Osteoblast (primary cell): ENCODE measurements around the gene EIF4A3. TPM values are rescaled to one million over a fixed set of nuclear protein-coding genes. Genes with fewer than 3 reads are reported as not detected.

Experiments used
- DNase-seq: peaks from one replicate; pipeline ENCODE4 v3.0.0; 2011; ENCODE audit warnings: low spot score, mixed read lengths; ENCODE audit not compliant: insufficient read length; ENCODE audit errors: missing footprints
- H2AFZ ChIP-seq: 2 replicates; pipeline ENCODE4 v1.6.0; 2011; ENCODE audit warnings: mild to moderate bottlenecking, low read length
- H3K27ac ChIP-seq: 2 replicates; pipeline ENCODE4 v1.5.1; 2011; ENCODE audit warnings: mild to moderate bottlenecking, low read depth, low read length, moderate library complexity
- H3K27me3 ChIP-seq: 2 replicates; pipeline ENCODE4 v1.6.0; 2012; ENCODE audit warnings: mild to moderate bottlenecking, control low read depth, inconsistent platforms, low read length, moderate library complexity; ENCODE audit not compliant: insufficient read depth
- H3K36me3 ChIP-seq: 2 replicates; pipeline ENCODE4 v1.5.1; 2011; ENCODE audit warnings: mild to moderate bottlenecking, low read length, control low read depth, moderate library complexity; ENCODE audit not compliant: insufficient read depth
- H3K4me1 ChIP-seq: 2 replicates; pipeline ENCODE4 v1.5.1; 2011; ENCODE audit warnings: mild to moderate bottlenecking, low read length, control low read depth, moderate library complexity; ENCODE audit not compliant: insufficient read depth
- H3K4me2 ChIP-seq: 2 replicates; pipeline ENCODE4 v1.6.0; 2011; ENCODE audit warnings: mild to moderate bottlenecking, low read length; ENCODE audit not compliant: insufficient read depth
- H3K4me3 ChIP-seq: fragments of 200-600 bp; sonication (generic); 3 replicates; pipeline ENCODE4 v1.5.1; 2012; ENCODE audit warnings: mild to moderate bottlenecking, low read length, inconsistent platforms; ENCODE audit not compliant: insufficient read depth
- H3K79me2 ChIP-seq: 2 replicates; pipeline ENCODE4 v1.6.0; 2012; ENCODE audit warnings: mild to moderate bottlenecking, low read length, control low read depth, inconsistent platforms; ENCODE audit not compliant: insufficient read depth
- H3K9me3 ChIP-seq: 2 replicates; pipeline ENCODE4 v1.5.1; 2011; ENCODE audit warnings: low read depth, low read length, control low read depth
- H4K20me1 ChIP-seq: 2 replicates; pipeline ENCODE4 v1.6.0; 2012; ENCODE audit warnings: mild to moderate bottlenecking, low read length, control low read depth; ENCODE audit not compliant: insufficient read depth
- total RNA-seq: library from RNA; depleted of rRNA; stranded (reverse); fragments of >200 nt; gene quantifications from 2 replicates; pipeline ENCODE4 v1.2.3, GENCODE V29; 2012
- TF ChIP-seq, protein P1 (sequence below): IDR thresholded peaks from 2 replicates; pipeline ENCODE4 v1.5.1; 2011; ENCODE audit warnings: mild to moderate bottlenecking, low read depth, low read length, moderate library complexity; ENCODE audit errors: extremely low read depth

Gene EIF4A3
- total RNA-seq, 1 donor, result 44.5 TPM

DNA sequence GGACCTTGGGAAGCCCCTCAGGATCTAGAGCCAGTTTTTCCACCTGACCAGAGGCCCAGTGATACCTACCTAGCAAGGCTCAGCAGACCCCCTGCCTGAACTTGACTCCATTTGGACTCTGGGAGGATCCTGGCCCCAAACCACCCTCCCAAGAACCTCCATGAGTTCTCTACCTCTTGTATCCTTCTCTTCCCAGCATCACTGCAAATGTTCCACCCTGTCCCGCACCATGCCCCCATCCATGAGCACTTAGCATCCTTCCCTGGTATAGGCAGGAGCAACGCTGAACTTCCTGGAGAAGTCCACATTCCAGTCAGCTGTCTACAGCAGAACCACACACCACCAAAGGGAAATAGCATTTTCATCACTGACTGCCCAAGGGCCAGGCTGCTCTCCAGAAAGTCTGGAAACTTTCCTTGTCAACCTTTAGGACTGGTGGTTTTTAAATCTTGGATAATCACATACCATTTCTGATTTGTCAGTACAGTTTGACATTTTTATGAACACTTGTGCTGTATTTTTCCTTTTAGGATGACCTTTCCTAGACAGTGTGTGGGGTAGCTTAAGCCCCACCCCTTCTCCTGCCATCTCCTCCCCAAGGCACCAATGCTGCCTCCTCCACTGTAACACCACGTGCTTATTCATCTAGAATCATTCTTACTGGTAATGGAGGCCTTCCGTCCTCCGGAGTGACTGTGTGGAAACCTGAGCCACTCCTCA lies 13.9 kb downstream of the EIF4A3 start:
- no peak overlapping the region for H3K4me2 ChIP-seq
- DNase-seq, result no peak
- no peak overlapping the region for H2AFZ ChIP-seq
- TF ChIP-seq, protein P1, sequence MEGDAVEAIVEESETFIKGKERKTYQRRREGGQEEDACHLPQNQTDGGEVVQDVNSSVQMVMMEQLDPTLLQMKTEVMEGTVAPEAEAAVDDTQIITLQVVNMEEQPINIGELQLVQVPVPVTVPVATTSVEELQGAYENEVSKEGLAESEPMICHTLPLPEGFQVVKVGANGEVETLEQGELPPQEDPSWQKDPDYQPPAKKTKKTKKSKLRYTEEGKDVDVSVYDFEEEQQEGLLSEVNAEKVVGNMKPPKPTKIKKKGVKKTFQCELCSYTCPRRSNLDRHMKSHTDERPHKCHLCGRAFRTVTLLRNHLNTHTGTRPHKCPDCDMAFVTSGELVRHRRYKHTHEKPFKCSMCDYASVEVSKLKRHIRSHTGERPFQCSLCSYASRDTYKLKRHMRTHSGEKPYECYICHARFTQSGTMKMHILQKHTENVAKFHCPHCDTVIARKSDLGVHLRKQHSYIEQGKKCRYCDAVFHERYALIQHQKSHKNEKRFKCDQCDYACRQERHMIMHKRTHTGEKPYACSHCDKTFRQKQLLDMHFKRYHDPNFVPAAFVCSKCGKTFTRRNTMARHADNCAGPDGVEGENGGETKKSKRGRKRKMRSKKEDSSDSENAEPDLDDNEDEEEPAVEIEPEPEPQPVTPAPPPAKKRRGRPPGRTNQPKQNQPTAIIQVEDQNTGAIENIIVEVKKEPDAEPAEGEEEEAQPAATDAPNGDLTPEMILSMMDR, result no peak
- H4K20me1 ChIP-seq, result no peaks in the 10 kb centered on the region
- no peaks in the 10 kb centered on the region for H3K79me2 ChIP-seq
- H3K4me3 ChIP-seq, result no peak overlapping the region
- H3K9me3 ChIP-seq, result no peaks in the 10 kb centered on the region
- H3K4me1 ChIP-seq, result no peaks in the 10 kb centered on the region
- H3K27ac ChIP-seq, result no peak overlapping the region
- peaks cover 48% of the 10 kb centered on the region for H3K36me3 ChIP-seq
- H3K27me3 ChIP-seq, result peaks cover 3% of the 10 kb centered on the region

DNA sequence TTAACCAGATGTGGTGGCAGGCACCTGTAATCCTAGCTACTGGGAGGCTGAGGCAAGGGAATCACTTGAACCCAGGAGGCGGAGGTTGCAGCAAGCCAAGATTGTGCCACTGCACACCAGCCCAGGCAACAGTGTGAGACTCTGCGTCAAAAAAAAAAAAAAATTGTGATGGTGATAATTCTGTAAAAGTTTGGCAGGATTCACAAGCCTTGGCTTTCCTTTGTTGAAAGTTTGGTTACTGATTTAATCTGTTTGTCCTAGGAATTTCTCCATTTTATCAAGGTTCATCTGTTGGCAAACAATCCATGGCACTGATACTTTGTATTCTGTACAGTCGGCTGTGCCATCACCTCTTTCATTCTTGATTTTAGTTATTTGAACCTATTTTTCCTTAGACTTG lies 15.9 kb downstream of the EIF4A3 start:
- H3K9me3 ChIP-seq, result no peaks in the 10 kb centered on the region
- peaks cover 7% of the 10 kb centered on the region for H3K27me3 ChIP-seq
- H3K4me2 ChIP-seq, result no peak overlapping the region
- peaks cover under 1% of the 10 kb centered on the region for H3K4me1 ChIP-seq
- no peak overlapping the region for H3K27ac ChIP-seq
- no peaks in the 10 kb centered on the region for H3K79me2 ChIP-seq
- H3K4me3 ChIP-seq, result no peak overlapping the region
- peaks cover 27% of the 10 kb centered on the region for H3K36me3 ChIP-seq
- TF ChIP-seq, protein P1, result no peak
- H4K20me1 ChIP-seq, result no peaks in the 10 kb centered on the region
- no peak overlapping the region for H2AFZ ChIP-seq
- no peak for DNase-seq

DNA sequence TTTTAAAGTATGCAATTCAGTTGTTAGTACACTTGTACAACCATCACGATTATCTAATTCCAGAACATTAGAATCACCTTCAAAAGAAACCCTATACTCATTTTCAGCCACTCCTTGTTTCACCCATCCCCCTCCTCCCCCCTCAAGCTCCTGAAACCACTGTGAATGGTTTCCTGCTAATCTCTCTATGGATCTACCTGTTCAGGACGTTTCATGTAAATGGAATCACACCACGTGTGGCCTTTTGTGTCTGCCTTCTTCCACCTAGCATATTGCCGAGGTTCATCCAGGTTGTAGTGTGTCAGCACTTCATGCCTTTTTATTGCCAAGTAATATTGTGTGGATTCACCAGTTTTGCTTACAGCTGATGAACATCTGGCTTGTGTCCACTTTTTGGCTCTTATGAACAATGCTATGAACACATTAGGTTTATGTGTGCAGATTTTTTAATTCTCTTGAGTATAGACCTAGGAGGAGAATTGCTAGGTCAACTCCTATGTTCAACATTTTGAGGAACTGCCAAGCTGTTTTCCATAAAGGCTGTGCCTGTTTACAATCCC lies 17.8 kb downstream of the EIF4A3 start:
- no peak for DNase-seq
- H2AFZ ChIP-seq, result no peak overlapping the region
- no peaks in the 10 kb centered on the region for H3K9me3 ChIP-seq
- H4K20me1 ChIP-seq, result no peaks in the 10 kb centered on the region
- H3K4me2 ChIP-seq, result no peak overlapping the region
- peaks cover 9% of the 10 kb centered on the region for H3K36me3 ChIP-seq
- H3K79me2 ChIP-seq, result no peaks in the 10 kb centered on the region
- H3K4me3 ChIP-seq, result no peak overlapping the region
- TF ChIP-seq, protein P1, result no peak
- H3K27me3 ChIP-seq, result peaks cover 7% of the 10 kb centered on the region
- H3K27ac ChIP-seq, result no peak overlapping the region
- peaks cover 6% of the 10 kb centered on the region for H3K4me1 ChIP-seq

DNA sequence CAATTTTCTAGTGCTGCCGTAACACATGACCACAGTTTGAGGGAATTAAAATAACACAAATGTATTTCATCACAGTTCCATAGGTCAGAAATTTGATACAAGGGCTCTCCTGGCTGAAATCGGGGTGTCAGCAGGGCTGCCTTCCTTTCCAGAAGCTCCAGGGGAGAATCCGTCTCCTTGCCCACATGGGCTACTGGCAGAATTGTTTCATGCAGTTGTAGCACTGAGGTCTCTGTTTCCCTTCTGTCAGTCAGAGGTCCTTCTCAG lies 20.5 kb downstream of the EIF4A3 start:
- no peaks in the 10 kb centered on the region for H3K9me3 ChIP-seq
- peaks cover 7% of the 10 kb centered on the region for H3K27me3 ChIP-seq
- H4K20me1 ChIP-seq, result no peaks in the 10 kb centered on the region
- H3K27ac ChIP-seq, result no peak overlapping the region
- peaks cover 6% of the 10 kb centered on the region for H3K4me1 ChIP-seq
- H2AFZ ChIP-seq, result no peak overlapping the region
- TF ChIP-seq, protein P1, result no peak
- H3K4me3 ChIP-seq, result no peak overlapping the region
- peak; percentile 30 for DNase-seq
- peak overlapping the region; percentile 35 for H3K4me2 ChIP-seq
- no peaks in the 10 kb centered on the region for H3K79me2 ChIP-seq
- H3K36me3 ChIP-seq, result no peaks in the 10 kb centered on the region
